OCI-LY3 (cell line): Measurements from ENCODE around the gene CEACAM6.

Experiments
- CTCF ChIP-seq: fragments of 200-600, 300-600 bp; sonication (generic); IDR thresholded peaks from 2 replicates; pipeline ENCODE4 v1.5.1; 2014; ENCODE audit warnings: antibody characterized with exemption, low read length, low read depth
- EZH2phosphoT487 ChIP-seq: fragments of 200-600 bp; shearing (Covaris generic); IDR thresholded peaks from 2 replicates; pipeline ENCODE4 v1.6.1; 2018; ENCODE audit warnings: antibody characterized with exemption, mixed run types, low read depth

GRCh38 chr19:41735071-41735600 is 20.2 kb upstream of the CEACAM6 start:
- TF ChIP-seq CTCF (no peak), EZH2phosphoT487 (no peak)
